ENCODE measurements around the gene PRCD. TPM values are rescaled to one million over a fixed set of nuclear protein-coding genes. Genes with fewer than 3 reads are reported as not detected.

Gene PRCD
- total RNA-seq, result 3.4 TPM
- long read RNA-seq, partial matches to known transcripts, result 0 of 1 reads
- long read RNA-seq, other reads (novel, unspliced or antisense), result 1 of 1 reads

- ATAC-seq (no peak), DNase-seq (ENCODE audit: missing footprints) (peak; percentile 44)
- intact Hi-C loops (cut with DNase I), result no loop called here
These were observed at the start of gene PRCD for GRCh38 chr17:76539631-76540271. Gene PRCD, plus strand, starts transcription at chr17:76540044. Its CDS starts 98 bp downstream, at chr17:76540142.

- DNase-seq (ENCODE audit: missing footprints) (no peak), ATAC-seq (no peak)
- intact Hi-C loops (cut with DNase I), result no loop called here
These were observed 49.6 kb upstream of the PRCD start for GRCh38 chr17:76490112-76490710.

DNA sequence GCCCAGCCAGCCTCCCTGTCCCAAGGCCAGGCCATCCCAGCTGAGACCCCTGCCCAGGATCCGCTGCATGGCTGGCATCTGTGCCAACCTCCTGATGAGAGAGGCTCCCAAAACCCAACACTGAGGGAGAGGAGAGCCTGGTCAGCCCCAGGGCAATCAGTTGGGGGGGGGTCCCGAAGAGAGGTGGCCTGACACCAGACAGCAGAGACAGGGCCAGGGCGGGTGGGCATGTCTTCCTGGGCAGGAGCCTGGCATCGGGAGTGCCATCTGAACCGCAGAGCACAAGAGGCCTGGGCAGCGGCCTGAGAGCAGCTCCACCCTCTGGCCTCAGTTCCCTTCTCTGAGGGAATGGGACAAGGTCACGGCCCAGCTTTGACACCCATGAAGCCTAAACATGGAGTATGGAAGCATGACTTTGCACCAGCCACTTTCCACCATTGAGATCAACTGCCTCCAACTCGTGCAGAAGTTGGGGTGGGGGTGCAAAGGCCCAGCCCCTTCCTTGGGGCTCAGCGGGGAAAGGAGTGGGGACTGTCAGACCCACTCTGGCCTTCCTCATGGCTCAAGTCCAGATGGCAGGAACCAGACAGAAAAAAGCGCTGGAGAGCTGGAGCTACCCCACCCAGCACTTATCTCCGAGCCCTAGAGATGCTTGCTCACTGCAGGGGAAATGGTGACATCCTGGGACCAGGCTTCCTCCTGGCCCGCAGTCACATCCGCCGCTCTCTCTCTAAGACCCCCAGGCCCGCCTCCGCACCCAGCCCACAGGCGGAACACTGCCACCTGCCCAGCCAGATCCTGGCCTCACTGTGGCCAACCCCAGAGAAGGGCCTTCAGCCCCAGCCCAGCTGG, 48.3 kb upstream of the PRCD start:
- intact Hi-C loops (cut with DNase I), result no loop called here
- DNase-seq (ENCODE audit: missing footprints) (peak; percentile 79), ATAC-seq (peak; percentile 41)

DNA sequence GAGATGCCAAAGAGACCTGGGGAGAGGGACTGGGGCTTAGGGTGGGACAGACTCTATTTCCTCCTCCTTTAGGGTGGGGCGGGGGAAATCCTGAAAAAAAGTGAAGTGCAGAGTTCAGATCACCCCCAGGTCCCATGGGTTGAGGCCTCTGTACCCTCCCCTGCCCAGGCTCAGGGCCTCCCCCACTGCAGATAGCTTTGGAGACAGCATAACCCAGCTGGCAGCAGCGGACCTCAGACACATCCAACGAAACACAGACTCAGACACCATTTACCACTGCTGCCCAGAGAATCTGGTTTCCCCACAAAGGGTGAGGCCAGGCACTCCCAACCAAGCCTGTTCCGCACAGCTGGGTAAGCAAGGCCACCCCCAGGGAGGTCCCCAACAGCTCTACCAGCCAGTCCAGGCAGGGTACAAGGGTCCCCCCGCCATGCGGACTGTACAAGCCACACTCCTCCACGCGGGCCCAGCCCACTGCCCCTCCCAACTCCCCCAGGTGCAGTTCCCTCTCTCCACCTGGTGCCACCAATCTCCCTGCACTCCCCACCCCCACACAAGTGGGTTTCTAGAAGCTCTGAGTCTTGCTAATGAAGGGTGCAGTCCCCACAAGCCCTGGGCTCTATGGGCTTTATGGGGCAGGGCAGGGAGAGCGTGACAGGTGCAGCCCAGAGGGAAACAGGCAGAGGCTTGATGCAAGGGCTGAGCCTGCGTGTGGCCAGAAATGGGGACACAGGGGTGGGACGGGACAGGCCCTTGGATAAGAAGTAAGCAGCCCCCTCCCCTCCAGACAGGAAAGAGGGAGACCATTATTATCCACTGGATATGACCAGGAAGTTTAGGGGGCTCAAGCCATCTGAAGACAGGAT, 47.5 kb upstream of the PRCD start:
- no peak for DNase-seq (ENCODE audit: missing footprints)
- ATAC-seq, result peak; percentile 25
- intact Hi-C loops (cut with DNase I), result no loop called here

GRCh38 chr17:76492989-76493501, 46.8 kb upstream of the PRCD start:
- ATAC-seq (peak; percentile 59), DNase-seq (ENCODE audit: missing footprints) (peak; percentile 92)
- intact Hi-C loops (cut with DNase I), result no loop called here

GRCh38 chr17:76493505-76494167, 46.2 kb upstream of the PRCD start:
- DNase-seq (ENCODE audit: missing footprints) (no peak), ATAC-seq (no peak)
- intact Hi-C loops (cut with DNase I), result no loop called here

DNA sequence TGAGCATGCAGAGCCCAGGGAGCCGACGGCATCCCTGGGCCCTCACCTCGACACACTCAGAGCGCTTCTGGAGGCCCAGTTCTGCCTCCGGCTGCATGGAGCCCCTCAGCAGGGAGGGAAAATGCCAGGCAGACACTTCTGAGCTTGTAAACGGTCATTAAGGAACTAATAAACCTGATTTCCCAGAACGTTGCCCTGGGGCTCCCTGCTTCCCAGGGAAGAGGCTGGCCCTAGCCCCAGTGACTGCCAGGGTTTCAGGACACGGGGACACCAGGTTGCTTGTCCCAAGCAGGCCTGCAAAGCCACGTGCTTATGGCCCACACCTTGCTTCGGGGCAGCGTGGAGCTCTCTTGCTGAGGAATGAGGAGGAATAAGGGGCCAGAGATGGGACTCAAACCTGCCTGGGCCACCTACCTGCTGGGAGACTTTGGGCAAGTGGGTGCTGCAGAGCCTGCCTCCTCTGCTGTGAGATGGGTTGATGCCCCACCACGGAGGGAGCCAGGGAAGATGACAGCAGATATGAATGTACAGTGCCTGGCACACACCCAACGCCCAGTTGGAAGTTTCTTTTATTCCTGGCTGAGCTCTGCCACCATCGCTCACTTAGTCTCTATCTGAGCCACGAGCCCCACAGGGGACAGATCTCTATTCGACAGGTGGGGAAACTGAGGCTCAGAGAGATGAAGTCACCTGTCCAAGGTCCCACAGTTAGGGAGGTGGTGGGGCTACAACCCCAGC, 44.0 kb upstream of the PRCD start:
- ATAC-seq (no peak), DNase-seq (ENCODE audit: missing footprints) (no peak)
- intact Hi-C loops (cut with DNase I), result no loop called here

DNA sequence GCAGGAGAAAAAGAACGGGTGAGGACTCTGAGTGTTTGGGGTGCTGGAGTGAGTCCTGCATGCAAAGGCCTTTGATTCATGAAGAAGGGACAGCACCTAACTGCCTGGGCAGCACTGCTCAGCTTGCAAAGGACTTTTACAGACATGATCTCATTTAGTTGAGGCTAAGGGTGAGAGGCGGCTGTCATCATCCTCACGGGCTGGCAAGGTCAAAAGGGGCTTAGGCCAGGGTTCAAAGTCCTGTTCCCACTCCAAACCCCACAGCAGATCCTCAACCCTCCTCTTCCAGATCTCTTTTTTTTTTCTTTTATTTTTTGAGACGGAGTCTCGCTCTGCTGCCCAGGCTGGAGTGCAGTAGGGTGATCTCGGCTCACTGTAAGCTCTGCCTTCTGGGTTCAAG, 43.4 kb upstream of the PRCD start:
- ATAC-seq (no peak), DNase-seq (ENCODE audit: missing footprints) (no peak)
- intact Hi-C loops (cut with DNase I), result no loop called here

DNA sequence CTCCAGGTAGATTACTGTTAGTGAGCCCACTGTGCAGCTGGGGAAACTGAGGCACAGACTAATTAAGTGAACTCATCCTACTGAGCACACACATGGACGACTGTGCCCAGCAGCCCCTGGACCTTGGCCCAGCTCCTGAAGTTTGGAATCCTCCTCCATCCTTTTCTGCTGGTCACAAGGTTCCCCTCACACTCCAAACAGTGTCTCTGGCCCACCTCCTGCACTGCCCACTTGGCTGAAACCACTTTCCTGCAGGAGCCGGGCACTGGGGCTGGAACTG, 42.2 kb upstream of the PRCD start:
- ATAC-seq (no peak), DNase-seq (ENCODE audit: missing footprints) (no peak)
- intact Hi-C loops (cut with DNase I), result no loop called here

GRCh38 chr17:76497979-76498875, 41.6 kb upstream of the PRCD start:
- intact Hi-C loops (cut with DNase I), result no loop called here
- peak; percentile 91 for DNase-seq (ENCODE audit: missing footprints)
- ATAC-seq, result peak; percentile 75

GRCh38 chr17:76498876-76499251, 41.0 kb upstream of the PRCD start:
- intact Hi-C loops (cut with DNase I), result no loop called here
- ATAC-seq (no peak), DNase-seq (ENCODE audit: missing footprints) (no peak)

DNA sequence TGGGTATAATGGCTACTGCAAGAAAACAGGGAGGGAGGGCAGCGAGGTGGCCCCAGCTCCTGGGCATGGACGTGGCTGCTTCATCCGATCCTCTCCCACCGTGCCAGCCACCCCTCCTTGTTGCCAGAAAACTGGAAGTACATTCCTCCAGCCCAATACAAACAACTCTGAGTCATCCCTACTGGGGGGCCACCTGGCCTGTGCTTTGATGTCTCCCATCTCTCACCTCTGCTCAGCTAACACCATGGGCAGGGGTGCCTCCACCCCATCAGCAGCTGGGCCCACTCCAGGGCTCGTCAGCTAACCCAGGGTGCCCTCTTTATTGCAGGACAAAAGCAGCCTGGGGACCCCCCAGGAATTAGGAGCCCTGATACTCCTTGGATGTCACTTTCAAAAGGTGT, 40.6 kb upstream of the PRCD start:
- intact Hi-C loops (cut with DNase I), result no loop called here
- no peak for DNase-seq (ENCODE audit: missing footprints)
- no peak for ATAC-seq

DNA sequence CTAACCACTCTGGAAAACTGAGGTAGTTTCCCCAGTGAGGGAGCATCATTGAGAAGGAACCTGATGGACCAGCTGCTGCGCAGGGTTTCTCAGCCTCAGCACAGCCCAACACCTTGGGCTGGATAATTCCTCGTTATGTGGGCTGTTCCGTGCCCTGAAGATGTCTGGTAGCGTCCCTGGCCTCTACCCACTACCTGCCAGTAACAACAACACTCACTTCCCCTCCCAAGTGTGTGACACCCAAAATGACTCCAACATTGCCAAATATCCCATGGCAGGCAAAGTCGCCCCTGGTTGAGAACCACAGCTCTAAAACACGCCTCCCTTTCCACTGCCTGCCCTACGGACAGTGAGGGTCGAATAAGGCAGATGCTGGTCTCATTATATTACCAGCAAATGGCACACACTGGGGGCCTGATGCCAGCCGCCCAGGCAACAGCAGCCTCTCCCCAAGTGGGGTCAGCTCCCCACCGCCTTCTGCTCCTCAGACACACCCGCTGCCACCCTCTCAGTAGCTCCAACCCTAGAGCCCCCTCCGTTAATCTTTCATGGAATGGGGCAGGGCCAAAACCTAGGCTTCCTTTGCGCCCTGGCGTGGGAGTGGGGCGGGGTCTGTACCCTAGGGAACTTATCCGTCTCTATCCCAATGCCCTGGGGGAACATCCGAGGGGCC, 39.6 kb upstream of the PRCD start:
- ATAC-seq (no peak), DNase-seq (ENCODE audit: missing footprints) (no peak)
- intact Hi-C loops (cut with DNase I), result loop anchor here (5.0 kb wide), 1 partner anchor 93 kb away; no protein-coding TSS in a partner anchor

DNA sequence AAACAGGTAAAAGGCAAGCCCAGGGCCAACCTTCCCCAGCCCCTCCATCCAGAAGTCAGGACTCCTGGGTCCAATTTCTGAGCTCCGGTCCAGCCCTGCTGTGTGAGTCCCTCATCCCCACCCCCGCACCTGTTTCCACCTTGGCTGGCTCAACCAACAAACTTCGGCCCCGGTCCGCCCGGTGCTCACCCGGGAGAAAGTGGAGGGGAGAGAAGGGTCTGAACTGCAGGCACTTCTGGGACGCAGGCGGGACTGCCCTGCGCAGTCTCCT, 39.2 kb upstream of the PRCD start:
- intact Hi-C loops (cut with DNase I), result loop anchor here (5.0 kb wide), 1 partner anchor 93 kb away; no protein-coding TSS in a partner anchor
- DNase-seq (ENCODE audit: missing footprints), result no peak
- ATAC-seq, result no peak

- intact Hi-C loops (cut with DNase I), result loop anchor here (5.0 kb wide), 1 partner anchor 94 kb away; no protein-coding TSS in a partner anchor
- DNase-seq (ENCODE audit: missing footprints) (peak; percentile 97), ATAC-seq (peak; percentile 88)
These were observed 38.6 kb upstream of the PRCD start, which contains the start of gene RHBDF2 for GRCh38 chr17:76501018-76501826. Gene RHBDF2, minus strand, starts transcription at chr17:76501423. Its CDS starts 19,899 bp downstream, at chr17:76481524.

Measured in Right ventricle myocardium inferior (tissue), 1 donor.